Stimulated activated CD4-positive, alpha-beta T cell treated with anti-CD3 and anti-CD28 coated beads, Interleukin-15, amount 100 ng/mL, for 24 hours (primary cell): ENCODE measurements around the gene VPS37C.
A peak's percentile ranks its signal among the peaks of the same experiment; 100 is the strongest.
"Not testable (repeated sequence)": the region's sequence is repeated elsewhere in the genome, so short reads cannot be mapped to it uniquely, and the experiment has no call there.

Experiments used
- DNase-seq: peaks from one replicate; pipeline ENCODE4 v3.0.0-alpha.2; 2020

The VPS37C gene

DNA sequence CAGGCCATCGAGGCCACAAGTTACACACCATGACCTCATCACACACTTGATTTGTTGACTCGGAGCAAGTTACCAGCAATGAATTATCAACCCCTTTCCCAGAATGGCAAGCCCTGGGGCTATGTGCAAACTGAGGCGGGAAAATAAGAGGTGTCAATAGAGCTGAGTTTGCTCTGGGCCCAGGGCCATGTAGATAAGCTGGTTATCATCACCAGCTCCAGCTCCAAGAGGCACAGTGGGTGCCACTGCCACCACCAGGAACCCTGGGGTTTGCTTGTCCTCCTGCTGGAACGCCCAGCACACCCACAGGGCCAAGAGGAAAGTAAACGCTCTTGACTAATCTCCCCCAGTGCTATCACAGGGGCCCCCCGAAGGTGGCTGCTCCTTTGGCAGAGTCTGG, 13.0 kb upstream of the VPS37C start:
- DNase-seq: no peak

DNA sequence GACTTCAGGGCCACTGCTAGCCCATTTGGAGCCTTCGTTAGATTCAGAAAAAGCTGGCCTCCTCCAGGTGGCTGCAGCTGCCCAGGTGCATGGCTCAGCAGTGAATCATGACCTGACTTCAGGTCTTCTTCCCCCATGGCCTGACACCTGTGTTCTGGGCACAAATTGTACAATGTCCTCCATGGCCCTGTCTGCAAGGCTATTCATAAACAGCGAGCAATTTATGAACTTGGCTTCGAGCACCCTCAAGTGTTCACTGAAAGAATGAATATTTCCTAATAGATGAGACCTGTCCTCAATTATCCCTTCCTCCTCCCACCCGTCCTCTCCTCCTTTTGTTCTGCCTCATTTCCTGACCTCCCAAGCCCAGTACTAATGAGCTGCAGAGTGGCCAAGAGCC, 12.2 kb upstream of the VPS37C start:
- DNase-seq: no peak

DNA sequence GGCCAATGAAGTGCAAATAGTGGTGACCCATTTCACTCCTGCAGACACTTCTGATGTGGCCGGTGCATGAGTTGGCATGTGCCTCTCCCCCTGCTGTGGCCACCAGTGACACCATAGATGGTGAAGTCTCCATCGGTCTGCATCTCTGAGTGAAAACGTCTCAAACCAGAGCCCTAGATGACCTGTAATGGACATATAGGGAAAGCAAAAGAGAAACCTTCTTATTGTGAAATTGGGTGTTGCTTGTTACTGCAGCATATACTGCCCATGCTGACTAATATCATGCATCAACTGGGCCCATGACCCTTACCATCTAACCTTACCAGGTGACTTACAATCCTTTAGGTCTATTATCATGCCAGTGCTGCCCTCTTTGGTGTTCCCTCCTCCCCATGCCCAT, 11.7 kb upstream of the VPS37C start:
- no peak for DNase-seq

GRCh38 chr11:61172356-61172755, 11.1 kb upstream of the VPS37C start:
- no peak for DNase-seq

- no peak for DNase-seq
Observed at GRCh38 chr11:61171907-61172306, 10.7 kb upstream of the VPS37C start.

DNA sequence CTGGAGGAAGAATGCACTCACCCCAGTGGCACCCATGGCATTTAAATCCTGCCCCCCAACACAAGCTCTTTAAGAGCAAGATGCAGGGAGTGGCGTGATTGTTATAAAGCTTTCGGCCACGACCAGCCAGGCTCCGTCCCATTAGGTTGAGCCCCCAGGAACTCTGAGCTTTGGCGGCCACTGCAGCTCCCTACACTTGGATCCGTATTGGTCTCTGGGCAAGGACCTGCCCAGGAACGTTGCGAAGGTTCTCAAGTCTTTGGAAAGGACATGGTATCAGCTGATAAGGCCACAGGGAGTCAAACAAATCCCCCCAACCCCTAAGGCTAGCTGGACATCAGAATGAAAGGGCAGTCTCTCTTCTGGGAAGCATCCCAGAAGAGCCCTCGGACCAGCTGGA, 9.3 kb upstream of the VPS37C start:
- no peak for DNase-seq

DNA sequence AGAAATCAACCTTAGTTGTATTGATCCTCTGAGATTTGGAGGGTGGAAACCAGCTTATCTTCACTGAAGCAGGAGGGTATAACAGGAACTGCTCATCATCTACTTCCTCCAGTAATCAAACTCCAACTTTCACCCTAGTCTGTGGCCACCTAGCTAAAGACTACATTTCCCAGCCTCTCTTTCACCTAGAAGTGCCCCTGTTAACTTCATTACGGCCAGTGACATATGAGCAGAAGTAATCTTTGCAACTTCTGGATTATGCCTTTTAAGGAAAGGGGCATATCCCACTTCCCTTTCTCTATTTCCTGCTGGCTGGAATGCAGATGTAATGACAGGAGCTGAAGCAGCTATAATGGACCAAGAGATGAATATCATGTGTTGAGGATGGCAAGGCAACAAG, 7.6 kb upstream of the VPS37C start:
- no peak for DNase-seq

- no peak for DNase-seq
Observed at GRCh38 chr11:61168042-61168688, 6.9 kb upstream of the VPS37C start.

GRCh38 chr11:61166331-61166730, 5.1 kb upstream of the VPS37C start:
- not testable (repeated sequence) for DNase-seq

DNA sequence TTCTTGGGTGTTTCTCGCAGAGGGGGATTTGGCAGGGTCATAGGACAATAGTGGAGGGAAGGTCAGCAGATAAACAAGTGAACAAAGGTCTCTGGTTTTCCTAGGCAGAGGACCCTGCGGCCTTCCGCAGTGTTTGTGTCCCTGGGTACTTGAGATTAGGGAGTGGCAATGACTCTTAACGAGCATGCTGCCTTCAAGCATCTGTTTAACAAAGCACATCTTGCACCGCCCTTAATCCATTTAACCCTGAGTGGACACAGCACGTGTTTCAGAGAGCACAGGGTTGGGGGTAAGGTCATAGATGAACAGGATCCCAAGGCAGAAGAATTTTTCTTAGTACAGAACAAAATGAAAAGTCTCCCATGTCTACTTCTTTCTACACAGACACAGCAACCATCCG, 4.6 kb upstream of the VPS37C start:
- DNase-seq: not testable (repeated sequence)

- DNase-seq: no peak
Observed at GRCh38 chr11:61164606-61165424, 3.6 kb upstream of the VPS37C start.

GRCh38 chr11:61163714-61164605, 2.7 kb upstream of the VPS37C start:
- no peak for DNase-seq

DNA sequence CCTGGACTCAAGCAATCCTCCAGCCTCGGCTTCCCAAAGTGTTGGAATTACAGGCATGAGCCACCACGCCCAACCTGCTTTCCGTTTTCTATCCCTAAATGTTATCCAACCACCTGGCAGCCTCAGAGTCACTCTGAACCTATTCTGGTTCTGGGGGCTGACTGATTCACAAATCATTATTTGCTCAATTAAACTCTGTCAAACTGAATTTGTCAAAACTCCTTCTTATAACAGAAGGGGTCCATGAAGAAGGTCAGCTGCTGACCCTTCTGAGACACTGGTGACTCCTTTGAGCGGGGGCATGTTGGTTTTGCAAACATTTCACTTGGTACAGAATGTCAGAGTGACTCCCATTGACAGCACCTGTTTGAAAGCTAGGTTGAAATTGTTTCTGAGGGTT, 1.8 kb upstream of the VPS37C start:
- DNase-seq: no peak

- DNase-seq: peak; percentile 44
Observed at GRCh38 chr11:61162092-61162941, 1.1 kb upstream of the VPS37C start.

GRCh38 chr11:61160487-61161189, 588 bp downstream of the VPS37C start:
- DNase-seq: no peak

GRCh38 chr11:61158691-61159381, 2.4 kb downstream of the VPS37C start:
- DNase-seq: no peak

- no peak for DNase-seq
Observed at GRCh38 chr11:61157743-61158142, 3.5 kb downstream of the VPS37C start.

DNA sequence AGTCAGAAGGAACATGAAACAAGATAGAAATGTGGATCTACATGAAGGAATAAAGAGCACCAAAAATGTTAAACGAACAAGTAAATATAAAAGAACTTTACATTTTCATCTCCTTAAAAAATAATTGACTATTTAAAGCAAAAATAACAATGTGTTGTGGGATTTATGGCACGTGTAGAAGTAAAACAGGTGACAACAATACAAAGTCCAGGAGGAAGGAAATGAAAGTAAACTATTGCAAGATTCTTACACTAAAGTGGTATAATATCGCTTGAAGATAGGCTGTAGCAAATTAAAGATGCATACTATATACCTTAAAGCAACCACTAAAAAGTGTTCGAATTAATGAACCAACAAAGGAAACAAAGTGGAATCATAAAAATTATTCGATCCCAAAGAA, 5.5 kb downstream of the VPS37C start:
- no peak for DNase-seq

DNA sequence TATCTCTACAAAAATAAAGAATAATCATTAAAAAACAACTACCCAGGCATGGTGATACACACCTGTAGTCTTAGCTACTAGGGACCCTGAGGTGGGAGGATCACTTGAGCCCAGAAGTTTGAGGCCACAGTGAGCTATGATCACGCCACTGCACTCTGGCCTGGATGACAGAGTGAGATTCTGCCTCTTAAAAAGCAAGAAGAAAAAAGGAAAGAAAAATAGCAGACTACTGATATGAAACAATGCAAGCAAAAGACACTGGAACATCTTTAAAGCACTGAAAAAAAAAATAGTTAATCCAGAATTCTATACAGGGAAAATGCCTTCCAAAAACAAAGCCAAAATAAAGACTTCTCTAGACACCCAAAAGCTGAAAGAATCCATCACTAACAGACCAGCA, 5.9 kb downstream of the VPS37C start:
- no peak for DNase-seq

DNA sequence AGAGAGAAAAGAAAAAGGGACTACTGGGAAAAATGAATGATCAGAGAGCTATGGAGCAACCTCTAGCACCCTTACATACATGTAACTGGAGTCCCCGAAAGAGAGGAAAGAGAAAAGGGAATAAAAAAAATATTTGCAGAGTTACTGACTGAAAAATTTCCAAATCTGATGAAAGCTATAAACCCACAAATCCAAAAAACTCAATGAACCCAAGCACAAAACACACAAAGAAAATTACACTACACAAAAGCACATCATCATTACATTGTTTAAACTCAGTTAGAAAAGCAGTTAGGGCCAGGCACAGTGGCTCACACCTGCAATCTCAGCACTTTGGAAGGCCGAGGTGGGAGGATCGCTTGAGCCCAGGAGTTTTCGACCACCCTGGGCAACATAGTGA, 6.7 kb downstream of the VPS37C start:
- DNase-seq: no peak

DNA sequence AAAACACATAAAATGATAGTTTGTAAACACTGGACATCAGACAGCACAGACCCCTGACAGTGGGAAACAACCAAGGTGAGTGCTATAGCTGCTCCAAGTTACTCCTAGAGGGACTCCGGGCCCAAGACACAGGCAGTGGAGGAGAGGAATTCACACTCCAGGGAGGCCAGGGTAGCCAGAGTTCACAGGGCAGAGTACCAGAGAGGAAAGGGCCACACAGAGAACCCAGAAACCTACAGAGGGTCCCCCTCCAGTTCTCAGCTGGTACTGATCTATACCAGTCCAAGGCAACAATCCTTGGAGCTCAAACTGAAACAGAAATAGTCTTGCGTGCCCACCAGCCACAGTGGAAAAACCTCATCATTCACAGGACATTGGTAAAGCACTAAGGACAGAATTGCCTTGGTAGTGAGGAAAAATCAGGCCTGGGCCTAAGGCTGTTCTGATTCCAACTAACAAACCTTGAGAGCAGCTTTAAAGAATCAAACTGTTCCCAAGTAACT, 7.6 kb downstream of the VPS37C start:
- DNase-seq: no peak
